GM23248 (cell line): ENCODE measurements around the gene SNX6. TPM values are rescaled to one million over a fixed set of nuclear protein-coding genes. Genes with fewer than 3 reads are reported as not detected.
"Not testable (repeated sequence)": the region's sequence is repeated elsewhere in the genome, so short reads cannot be mapped to it uniquely, and the experiment has no call there.

Source experiments
- DNase-seq: peaks from one replicate; pipeline ENCODE4 v3.0.0-alpha.2; 2015
- H2AFZ ChIP-seq: fragments of 200-600 bp; sonication (generic); 2 replicates; pipeline ENCODE4 v1.6.1; 2016; ENCODE audit warnings: antibody characterized with exemption
- H3F3A ChIP-seq: fragments of 200-600 bp; sonication (generic); 2 replicates; pipeline ENCODE4 v1.6.1; 2016; ENCODE audit warnings: mild to moderate bottlenecking, antibody characterized with exemption, mixed run types; ENCODE audit not compliant: insufficient read depth
- H3K27ac ChIP-seq: fragments of 200-600 bp; sonication (generic); 2 replicates; pipeline ENCODE4 v1.5.1; 2016; ENCODE audit warnings: mild to moderate bottlenecking
- H3K27me3 ChIP-seq: fragments of 200-600 bp; sonication (generic); replicated peaks from 2 replicates; pipeline ENCODE4 v1.6.1; 2016; ENCODE audit warnings: mild to moderate bottlenecking; ENCODE audit not compliant: insufficient read depth
- H3K36me3 ChIP-seq: fragments of 200-600 bp; sonication (generic); 2 replicates; pipeline ENCODE4 v1.6.1; 2016; ENCODE audit warnings: low read depth, mild to moderate bottlenecking
- H3K4me1 ChIP-seq: fragments of 200-600 bp; sonication (generic); 2 replicates; pipeline ENCODE4 v1.6.1; 2016; ENCODE audit warnings: mild to moderate bottlenecking; ENCODE audit not compliant: insufficient read depth
- H3K4me2 ChIP-seq: fragments of 200-600 bp; sonication (generic); one replicate; pipeline ENCODE4 v1.6.1; 2016; ENCODE audit warnings: mild to moderate bottlenecking; ENCODE audit not compliant: unreplicated experiment
- H3K4me3 ChIP-seq: fragments of 200-600 bp; sonication (generic); 2 replicates; pipeline ENCODE4 v1.5.1; 2016; ENCODE audit warnings: mild to moderate bottlenecking
- H3K79me2 ChIP-seq: fragments of 200-600 bp; sonication (generic); 2 replicates; pipeline ENCODE4 v1.6.1; 2016; ENCODE audit warnings: mild to moderate bottlenecking; ENCODE audit not compliant: insufficient read depth
- H3K9ac ChIP-seq: fragments of 200-600 bp; sonication (generic); 2 replicates; pipeline ENCODE4 v1.6.1; 2016; ENCODE audit warnings: mild to moderate bottlenecking
- H3K9me2 ChIP-seq: fragments of 200-600 bp; sonication (generic); 2 replicates; pipeline ENCODE4 v1.6.1; 2016; ENCODE audit warnings: mixed run types, mild to moderate bottlenecking, moderate library complexity; ENCODE audit not compliant: insufficient read depth
- H3K9me3 ChIP-seq: fragments of 200-600 bp; sonication (generic); one replicate; pipeline ENCODE4 v1.6.1; 2017; ENCODE audit warnings: low read depth
- H4K20me1 ChIP-seq: fragments of 200-600 bp; sonication (generic); 2 replicates; pipeline ENCODE4 v1.6.0; 2016; ENCODE audit not compliant: insufficient read depth
- EZH2 ChIP-seq: fragments of 200-600 bp; sonication (generic); IDR thresholded peaks from 2 replicates; pipeline ENCODE4 v1.6.1; 2018; ENCODE audit warnings: antibody characterized with exemption, mild to moderate bottlenecking; ENCODE audit not compliant: insufficient read depth, poor library complexity, severe bottlenecking
- EZH2phosphoT487 ChIP-seq: fragments of 200-600 bp; sonication (generic); IDR thresholded peaks from 2 replicates; pipeline ENCODE4 v1.6.1; 2018; ENCODE audit warnings: antibody characterized with exemption, moderate library complexity, mild to moderate bottlenecking, low read depth; ENCODE audit not compliant: insufficient read depth
- WGBS, 2 experiments: methylation state at CpG; one replicate each; pipeline ENCODE4 v1.1.6; 2015 to 2017; ENCODE audit warnings: low lambda C conversion rate in 2 of 2, low coverage in 1 of 2; ENCODE audit errors: missing lambda C conversion rate in 2 of 2; 5-methylcytosine and 5-hydroxymethylcytosine counted together
- in situ Hi-C: fragments of 300-500 bp; cut with MboI; formaldehyde crosslinking; loops from 2 replicates; pipeline ENCODE4 v1.15.0; 2020
- polyA plus RNA-seq: library from polyadenylated mRNA; unstranded; fragments of >200 nt; fragmentation: Nextera tagmentation; extraction: Ambion mirVana; gene quantifications from 2 replicates; pipeline ENCODE4 v1.2.1, GENCODE V29; 2016
- total RNA-seq: library from RNA; depleted of rRNA; stranded (reverse); fragments of >200 nt; shearing (Covaris generic); gene quantifications from 2 replicates; pipeline ENCODE4 v1.2.3, GENCODE V29; 2014

SNX6 gene
- total and polyA plus RNA-seq, 2 experiments from 2014 or later: 187 to 287 TPM

GRCh38 chr14:34555583-34556497 lies 74.1 kb downstream of the SNX6 start:
- H3K4me3 ChIP-seq, H3K4me2 ChIP-seq, H3K9me2 ChIP-seq, H3K9ac ChIP-seq, H4K20me1 ChIP-seq, H3K36me3 ChIP-seq, H3K27ac ChIP-seq, H3K27me3 ChIP-seq, in situ Hi-C loops, H3K4me1 ChIP-seq, H2AFZ ChIP-seq, H3K79me2 ChIP-seq, H3K9me3 ChIP-seq, DNase-seq: not testable (repeated sequence)
- H3F3A ChIP-seq: peaks cover 12% of the 10 kb centered on the region
- WGBS, 2 experiments: no CpG with 5 or more reads among the region's 49 CpGs

DNA sequence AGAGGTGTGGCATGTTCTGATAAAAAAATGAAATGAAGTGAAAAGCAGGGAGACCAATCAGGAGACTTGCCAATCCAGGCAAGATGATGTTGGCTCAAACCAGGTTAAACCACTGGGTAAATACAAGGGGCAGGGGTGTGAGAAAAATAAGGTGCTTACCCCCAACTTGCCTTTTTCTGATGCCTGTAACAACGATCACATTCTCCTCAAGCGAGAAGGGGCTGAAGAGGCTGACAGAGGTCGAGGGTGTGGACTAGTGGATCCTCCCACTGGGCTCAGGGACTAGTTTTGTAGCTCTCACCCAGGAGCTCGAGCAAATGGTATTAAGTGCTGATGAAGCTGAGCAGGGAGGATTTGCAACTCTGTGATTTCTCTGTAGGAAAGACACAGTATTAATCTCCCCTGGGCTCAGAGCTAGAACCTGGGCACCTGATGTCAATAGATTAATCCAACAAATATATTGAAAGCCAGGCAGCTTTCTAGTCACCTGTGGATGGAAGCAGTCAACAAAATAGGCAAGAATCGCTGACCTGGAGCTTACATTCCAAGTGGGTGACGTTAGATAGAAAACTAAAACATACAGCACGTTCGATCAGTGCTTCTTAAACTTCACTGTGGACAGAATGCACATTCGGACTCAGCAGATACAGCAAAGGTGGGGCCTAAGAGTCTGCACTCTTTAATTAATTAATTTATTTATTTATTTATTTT lies 75.3 kb downstream of the SNX6 start:
- Histone ChIP-seq H3K4me1 (no peaks in the 10 kb centered on the region; the same call in 1 of the 2 replicates), H3K9ac (0 out of 2 replicates have a peak overlapping the region, but pooled peaks have one; percentile 12), H3K4me3 (peak overlapping the region; percentile 14; the same call in 1 of the 2 replicates), H4K20me1 (no peaks in the 10 kb centered on the region), H2AFZ (no peak overlapping the region), H3K9me3 (no peaks in the 10 kb centered on the region), H3K36me3 (no peaks in the 10 kb centered on the region), H3K9me2 (no peaks in the 10 kb centered on the region), H3F3A (peaks cover 12% of the 10 kb centered on the region), H3K27ac (peak overlapping the region; percentile 54), H3K27me3 (no peaks in the 10 kb centered on the region), H3K79me2 (no peaks in the 10 kb centered on the region), H3K4me2 (peak overlapping the region; percentile 24)
- DNase-seq: peak; percentile 61
- in situ Hi-C loops: no loop called here
- TF ChIP-seq EZH2phosphoT487: no peak
- no peak for TF ChIP-seq EZH2
- WGBS, 2 experiments: 37 to 46% methylated on average over 9 of the region's 9 CpGs

- not testable (repeated sequence) for DNase-seq, H3K9me3 ChIP-seq
- WGBS, 2 experiments: 85 to 86% methylated on average over 19 of the region's 19 CpGs
These were observed 80.5 kb downstream of the SNX6 start for GRCh38 chr14:34549276-34549966.

GRCh38 chr14:34548472-34548981 lies 81.4 kb downstream of the SNX6 start:
- H3K9ac ChIP-seq: no peak overlapping the region
- no peaks in the 10 kb centered on the region for H3K79me2 ChIP-seq
- H3K27me3 ChIP-seq: no peaks in the 10 kb centered on the region
- H3K9me2 ChIP-seq: no peaks in the 10 kb centered on the region
- peaks cover 3% of the 10 kb centered on the region; the same call in 1 of the 2 replicates for H3K4me1 ChIP-seq
- no peaks in the 10 kb centered on the region for H3K9me3 ChIP-seq
- peak; percentile 7 for DNase-seq
- no peaks in the 10 kb centered on the region for H3K36me3 ChIP-seq
- H3K4me2 ChIP-seq: no peak overlapping the region
- TF ChIP-seq EZH2 (no peak), EZH2phosphoT487 (no peak)
- peaks cover 10% of the 10 kb centered on the region for H3F3A ChIP-seq
- WGBS, 2 experiments: 86 to 89% methylated on average over 14 of the region's 14 CpGs
- H2AFZ ChIP-seq: no peak overlapping the region
- in situ Hi-C loops: no loop called here
- H4K20me1 ChIP-seq: no peaks in the 10 kb centered on the region
- H3K27ac ChIP-seq: no peak overlapping the region
- H3K4me3 ChIP-seq: no peak overlapping the region

More at GRCh38 chr14:34549276-34549966, 80.5 kb downstream of the SNX6 start:
- peaks cover 16% of the 10 kb centered on the region for H3F3A ChIP-seq
- H3K27ac ChIP-seq, H3K9ac ChIP-seq, H3K4me2 ChIP-seq, H3K4me1 ChIP-seq, H2AFZ ChIP-seq, H3K4me3 ChIP-seq, in situ Hi-C loops, H3K36me3 ChIP-seq, H3K79me2 ChIP-seq, H4K20me1 ChIP-seq, H3K27me3 ChIP-seq, H3K9me2 ChIP-seq: not testable (repeated sequence)

DNA sequence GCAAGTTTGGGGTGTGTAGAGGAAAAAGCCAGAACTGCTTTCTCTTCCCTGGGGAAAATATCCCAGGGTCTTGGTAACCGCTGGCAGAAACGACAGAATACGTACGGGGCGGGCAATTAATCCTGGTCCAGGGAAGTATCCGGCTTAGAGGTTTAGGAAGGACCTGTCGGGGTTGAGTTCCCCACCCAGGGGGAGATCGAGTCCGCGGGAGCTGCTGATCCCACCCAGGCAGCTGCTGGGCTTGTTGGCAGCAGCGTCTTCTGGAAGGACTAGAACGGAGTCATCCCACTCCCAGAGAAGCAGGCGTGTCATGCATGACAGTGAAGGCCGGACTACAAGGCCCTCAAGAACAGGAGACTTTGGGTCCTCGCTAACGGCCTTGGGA lies 82.8 kb downstream of the SNX6 start:
- H3K4me1 ChIP-seq, in situ Hi-C loops, DNase-seq, H3K79me2 ChIP-seq, H3K27me3 ChIP-seq, H3K9me3 ChIP-seq, H2AFZ ChIP-seq, H3K4me3 ChIP-seq, H3K27ac ChIP-seq, H3K9me2 ChIP-seq, H3K4me2 ChIP-seq, H3K36me3 ChIP-seq, H3K9ac ChIP-seq, H4K20me1 ChIP-seq: not testable (repeated sequence)
- WGBS, 2 experiments: no CpG with 5 or more reads among the region's 16 CpGs
- H3F3A ChIP-seq: peaks cover 10% of the 10 kb centered on the region

GRCh38 chr14:34546272-34547135 lies 83.4 kb downstream of the SNX6 start:
- H3K36me3 ChIP-seq, H3K27ac ChIP-seq, in situ Hi-C loops, H3K4me3 ChIP-seq, H3K79me2 ChIP-seq, H3K4me2 ChIP-seq, DNase-seq, H3K4me1 ChIP-seq, H3K27me3 ChIP-seq, H2AFZ ChIP-seq, H3K9me2 ChIP-seq, H3K9ac ChIP-seq, H4K20me1 ChIP-seq, H3K9me3 ChIP-seq: not testable (repeated sequence)
- WGBS, 2 experiments: no CpG with 5 or more reads among the region's 68 CpGs
- peaks cover 10% of the 10 kb centered on the region for H3F3A ChIP-seq
